ENCODE results near the gene RAMP3.
"Not testable (repeated sequence)": the region's sequence is repeated elsewhere in the genome, so short reads cannot be mapped to it uniquely, and the experiment has no call there.

The RAMP3 gene

GRCh38 chr7:45198986-45199385 lies 41.4 kb downstream of the RAMP3 start:
- DNase-seq, result no peak

GRCh38 chr7:45199506-45199905 lies 41.9 kb downstream of the RAMP3 start:
- DNase-seq, result no peak

- DNase-seq, result no peak
Measured at GRCh38 chr7:45202625-45203024, 45.0 kb downstream of the RAMP3 start.

GRCh38 chr7:45203036-45203435 lies 45.4 kb downstream of the RAMP3 start:
- no peak for DNase-seq

- DNase-seq, result no peak
Measured at GRCh38 chr7:45203459-45203858, 45.9 kb downstream of the RAMP3 start.

GRCh38 chr7:45203936-45204445 lies 46.4 kb downstream of the RAMP3 start:
- no peak for DNase-seq

- not testable (repeated sequence) for DNase-seq
Measured at GRCh38 chr7:45206266-45206665, 48.7 kb downstream of the RAMP3 start.

GRCh38 chr7:45209909-45210308 lies 52.3 kb downstream of the RAMP3 start:
- DNase-seq, result not testable (repeated sequence)

- DNase-seq, result no peak
Measured at GRCh38 chr7:45211066-45211465, 53.5 kb downstream of the RAMP3 start.

- no peak for DNase-seq
Measured at GRCh38 chr7:45211958-45212357, 54.4 kb downstream of the RAMP3 start.

- no peak for DNase-seq
Measured at GRCh38 chr7:45212606-45213005, 55.0 kb downstream of the RAMP3 start.

- no peak for DNase-seq
Measured at GRCh38 chr7:45215601-45216062, 58.0 kb downstream of the RAMP3 start.

GRCh38 chr7:45216181-45216580 lies 58.6 kb downstream of the RAMP3 start:
- no peak for DNase-seq

- DNase-seq, result no peak
Measured at GRCh38 chr7:45216622-45217165, 59.1 kb downstream of the RAMP3 start.

- no peak for DNase-seq
Measured at GRCh38 chr7:45217358-45217757, 59.8 kb downstream of the RAMP3 start.

GRCh38 chr7:45219130-45219529 lies 61.5 kb downstream of the RAMP3 start:
- DNase-seq, result no peak

- DNase-seq, result no peak
Measured at GRCh38 chr7:45219801-45220435, 62.3 kb downstream of the RAMP3 start.

- DNase-seq, result no peak
Measured at GRCh38 chr7:45220846-45221618, 63.4 kb downstream of the RAMP3 start.

GRCh38 chr7:45221896-45222604 lies 64.5 kb downstream of the RAMP3 start:
- no peak for DNase-seq

GRCh38 chr7:45223078-45223477 lies 65.5 kb downstream of the RAMP3 start:
- DNase-seq, result no peak

GRCh38 chr7:45223728-45224630 lies 66.4 kb downstream of the RAMP3 start:
- no peak for DNase-seq

- DNase-seq, result no peak
Measured at GRCh38 chr7:45224832-45225231, 67.2 kb downstream of the RAMP3 start.

Data from stimulated activated CD4-positive, alpha-beta T cell treated with anti-CD3 and anti-CD28 coated beads, Interleukin-15, amount 100 ng/mL, for 24 hours (primary cell).